GM23338 (cell line): Measurements from ENCODE around the gene GKN1. TPM values are rescaled to one million over a fixed set of nuclear protein-coding genes. Genes with fewer than 3 reads are reported as not detected.

ENCODE experiments used
- ATAC-seq: fragments of 200-7000 bp; cut with Tn5 transposase; 3 replicates; pipeline ENCODE4 v1.9.1; 2020
- DNase-seq: peaks from one replicate; pipeline ENCODE4 v3.0.0-alpha.2; 2015; ENCODE audit warnings: low spot score
- H2AFZ ChIP-seq: fragments of 200-600 bp; sonication (generic); 2 replicates; pipeline ENCODE4 v1.8.0; 2016; ENCODE audit warnings: antibody characterized with exemption, mild to moderate bottlenecking, moderate library complexity
- H3F3A ChIP-seq: fragments of 200-600 bp; sonication (generic); replicated peaks from 2 replicates; pipeline ENCODE4 v1.8.0; 2017; ENCODE audit warnings: antibody characterized with exemption, mixed run types, low read depth
- H3K27ac ChIP-seq: fragments of 200-600 bp; sonication (generic); 2 replicates; pipeline ENCODE4 v1.6.1; 2016; ENCODE audit warnings: low read depth
- H3K27me3 ChIP-seq: fragments of 200-600 bp; sonication (generic); 2 replicates; pipeline ENCODE4 v1.8.0; 2016; ENCODE audit warnings: mild to moderate bottlenecking, mixed run types, moderate library complexity; ENCODE audit not compliant: insufficient read depth
- H3K36me3 ChIP-seq: fragments of 200-600 bp; sonication (generic); 2 replicates; pipeline ENCODE4 v1.8.0; 2016; ENCODE audit warnings: mild to moderate bottlenecking; ENCODE audit not compliant: insufficient read depth
- H3K4me1 ChIP-seq: fragments of 200-600 bp; sonication (generic); 2 replicates; pipeline ENCODE4 v1.8.0; 2016; ENCODE audit warnings: mild to moderate bottlenecking, moderate library complexity; ENCODE audit not compliant: insufficient read depth
- H3K4me2 ChIP-seq: fragments of 200-600 bp; sonication (generic); 2 replicates; pipeline ENCODE4 v1.7.1; 2017; ENCODE audit warnings: mixed run types
- H3K4me3 ChIP-seq: fragments of 200-600 bp; sonication (generic); 2 replicates; pipeline ENCODE4 v1.6.1; 2016; ENCODE audit warnings: mixed run types
- H3K79me2 ChIP-seq: fragments of 200-600 bp; sonication (generic); replicated peaks from 2 replicates; pipeline ENCODE4 v1.8.0; 2017; ENCODE audit warnings: mild to moderate bottlenecking; ENCODE audit not compliant: insufficient read depth
- H3K9me2 ChIP-seq: fragments of 200-600 bp; sonication (generic); 2 replicates; pipeline ENCODE4 v1.8.0; 2017; ENCODE audit not compliant: insufficient read depth
- H4K20me1 ChIP-seq: fragments of 200-600 bp; sonication (generic); replicated peaks from 2 replicates; pipeline ENCODE4 v1.8.0; 2017; ENCODE audit warnings: mild to moderate bottlenecking; ENCODE audit not compliant: insufficient read depth
- H3K27ac Mint-ChIP-seq: 2 replicates; pipeline ENCODE4 v1.8.0; 2020; ENCODE audit warnings: inconsistent platforms, mild to moderate bottlenecking, moderate library complexity, mixed read lengths
- H3K27me3 Mint-ChIP-seq: 3 replicates; pipeline ENCODE4 v1.8.0; 2022; ENCODE audit warnings: low read depth, mild to moderate bottlenecking, moderate library complexity, mixed read lengths, inconsistent platforms; ENCODE audit not compliant: insufficient read depth, poor library complexity
- H3K36me3 Mint-ChIP-seq: 3 replicates; pipeline ENCODE4 v1.8.0; 2021; ENCODE audit warnings: low read depth, mild to moderate bottlenecking, inconsistent platforms, moderate library complexity, mixed read lengths
- H3K4me1 Mint-ChIP-seq: 3 replicates; pipeline ENCODE4 v1.8.0; 2020; ENCODE audit warnings: mild to moderate bottlenecking, inconsistent platforms, mixed read lengths
- H3K4me3 Mint-ChIP-seq: 3 replicates; pipeline ENCODE4 v1.8.0; 2021; ENCODE audit warnings: moderate library complexity, mild to moderate bottlenecking, inconsistent platforms, mixed read lengths
- H3K9me3 Mint-ChIP-seq: 3 replicates; pipeline ENCODE4 v1.8.0; 2020; ENCODE audit warnings: moderate library complexity, mild to moderate bottlenecking, inconsistent platforms, mixed read lengths
- EZH2phosphoT487 ChIP-seq: fragments of 200-600 bp; sonication (generic); IDR thresholded peaks from one replicate; pipeline ENCODE4 v1.8.1; 2018; ENCODE audit warnings: antibody characterized with exemption; ENCODE audit not compliant: unreplicated experiment
- JUNB ChIP-seq: IDR thresholded peaks from one replicate; pipeline ENCODE4 v1.6.1; 2016; ENCODE audit warnings: antibody characterized with exemption; ENCODE audit not compliant: unreplicated experiment
- REST ChIP-seq: IDR thresholded peaks from one replicate; pipeline ENCODE4 v1.6.1; 2018; ENCODE audit warnings: antibody characterized with exemption; ENCODE audit not compliant: unreplicated experiment
- STAT1 ChIP-seq: IDR thresholded peaks from one replicate; pipeline ENCODE4 v1.6.1; 2016; ENCODE audit warnings: antibody characterized with exemption; ENCODE audit not compliant: unreplicated experiment
- ZNF114 ChIP-seq: fragments of 250-450 bp; sonication (Bioruptor Pico); IDR thresholded peaks from 2 replicates; pipeline ENCODE4 v1.5.0; 2020; ENCODE audit warnings: mild to moderate bottlenecking, moderate library complexity
- polyA plus RNA-seq: library from polyadenylated mRNA; unstranded; fragments of >200 nt; fragmentation: Nextera tagmentation; extraction: Ambion mirVana; gene quantifications from 2 replicates; pipeline ENCODE4 v1.2.1, GENCODE V29; 2016
- total RNA-seq: library from RNA; depleted of rRNA; stranded (reverse); fragments of >200 nt; shearing (Covaris generic); gene quantifications from 2 replicates; pipeline ENCODE4 v1.2.3, GENCODE V29; 2014

The GKN1 gene
- total and polyA plus RNA-seq, 2 experiments from 2014 or later, result not detected

GRCh38 chr2:68926796-68927195, 47.6 kb upstream of the GKN1 start (continued):
- TF ChIP-seq STAT1, result no peak
- TF ChIP-seq REST, result no peak
- no peak for TF ChIP-seq JUNB
- TF ChIP-seq ZNF114 (CRISPR knock-in tag), result no peak

GRCh38 chr2:68931149-68931711, 43.2 kb upstream of the GKN1 start:
- Histone ChIP-seq H3F3A (no peaks in the 10 kb centered on the region), H3K36me3 (no peaks in the 10 kb centered on the region), H3K4me3 (no peak overlapping the region), H2AFZ (no peak overlapping the region), H3K79me2 (no peaks in the 10 kb centered on the region), H4K20me1 (no peaks in the 10 kb centered on the region), H3K27ac (no peak overlapping the region), H3K9me2 (0 out of 2 replicates have a peak, but pooled peaks cover 4% of the 10 kb centered on the region), H3K4me1 (no peaks in the 10 kb centered on the region), H3K27me3 (no peaks in the 10 kb centered on the region), H3K4me2 (no peak overlapping the region)
- Mint-ChIP-seq H3K4me1 (no peaks in the 10 kb centered on the region), H3K27ac (no peak overlapping the region), H3K27me3 (no peaks in the 10 kb centered on the region), H3K9me3 (no peaks in the 10 kb centered on the region; the same call in 2 of the 3 replicates), H3K4me3 (no peak overlapping the region), H3K36me3 (no peaks in the 10 kb centered on the region)
- ATAC-seq (no peak), DNase-seq (no peak)
- no peak for TF ChIP-seq REST

- Histone ChIP-seq H3K79me2 (no peaks in the 10 kb centered on the region), H3F3A (no peaks in the 10 kb centered on the region), H3K27me3 (no peaks in the 10 kb centered on the region), H3K4me3 (no peak overlapping the region), H3K36me3 (no peaks in the 10 kb centered on the region), H2AFZ (no peak overlapping the region), H3K4me1 (no peaks in the 10 kb centered on the region), H3K9me2 (0 out of 2 replicates have a peak, but pooled peaks cover 4% of the 10 kb centered on the region), H3K4me2 (no peak overlapping the region), H4K20me1 (no peaks in the 10 kb centered on the region), H3K27ac (no peak overlapping the region)
- Mint-ChIP-seq H3K9me3 (no peaks in the 10 kb centered on the region; the same call in 2 of the 3 replicates), H3K27me3 (no peaks in the 10 kb centered on the region), H3K4me3 (no peak overlapping the region), H3K36me3 (no peaks in the 10 kb centered on the region), H3K4me1 (no peaks in the 10 kb centered on the region), H3K27ac (no peak overlapping the region)
- DNase-seq, result no peak
- no peak for ATAC-seq
- TF ChIP-seq ZNF114 (CRISPR knock-in tag) (no peak), EZH2phosphoT487 (no peak)
These were observed 42.6 kb upstream of the GKN1 start for GRCh38 chr2:68931799-68932198.
